Stimulated activated CD8-positive, alpha-beta memory T cell treated with anti-CD3 and anti-CD28 coated beads, Interleukin-12 subunit alpha, Interleukin-12 subunit beta, amount 100 ng/mL, for 24 hours (primary cell): ENCODE measurements around the gene CCNJL.

ENCODE experiments used
- DNase-seq: peaks from one replicate; pipeline ENCODE4 v3.0.0-alpha.2; 2020; ENCODE audit errors: extremely low read depth

CCNJL gene

GRCh38 chr5:160221082-160221481 is 91.3 kb downstream of the CCNJL start:
- no peak for DNase-seq

DNA sequence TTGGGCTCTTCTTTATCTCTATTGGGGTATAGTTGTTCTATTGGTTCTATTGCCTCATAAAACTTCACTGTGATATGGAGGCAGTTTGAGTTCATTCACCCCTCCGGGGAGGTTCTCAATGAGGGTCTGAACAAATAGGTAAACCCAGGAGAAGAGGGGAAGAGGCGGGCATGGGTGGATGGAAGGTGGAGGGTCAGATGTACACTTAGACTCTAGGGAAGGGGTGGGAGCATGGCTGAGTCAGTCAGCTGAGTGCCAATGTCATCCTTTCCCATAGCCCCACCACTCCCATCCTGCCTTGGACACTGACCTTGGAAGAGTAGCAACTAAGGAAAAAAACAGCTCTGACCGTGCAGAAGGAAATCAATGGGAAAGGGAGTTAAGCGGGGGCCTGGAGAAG is 93.0 kb downstream of the CCNJL start:
- no peak for DNase-seq

GRCh38 chr5:160213537-160213936 is 98.8 kb downstream of the CCNJL start:
- no peak for DNase-seq

GRCh38 chr5:160211352-160211751 is 101.0 kb downstream of the CCNJL start:
- DNase-seq, result no peak

DNA sequence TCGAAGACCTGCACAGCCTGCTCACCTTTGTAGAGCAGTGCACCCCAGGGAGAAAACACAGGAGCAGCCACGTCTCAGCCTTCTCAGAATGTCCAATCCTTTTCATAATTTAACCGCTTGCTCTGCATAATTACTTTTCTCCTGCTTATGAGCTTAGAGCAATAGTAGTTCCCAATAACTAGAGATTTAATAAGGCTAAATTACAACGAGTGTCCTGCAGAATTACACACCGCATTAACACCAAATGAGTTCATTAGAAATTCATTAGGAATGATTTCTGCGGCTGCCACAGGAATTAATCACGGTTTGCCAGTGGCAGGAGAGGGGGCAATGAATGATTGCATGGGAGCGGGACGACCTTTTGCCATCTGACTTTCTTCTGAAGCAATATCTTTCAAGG is 101.8 kb downstream of the CCNJL start:
- DNase-seq, result no peak

- DNase-seq, result no peak
Measured at GRCh38 chr5:160209917-160210316, 102.4 kb downstream of the CCNJL start.

DNA sequence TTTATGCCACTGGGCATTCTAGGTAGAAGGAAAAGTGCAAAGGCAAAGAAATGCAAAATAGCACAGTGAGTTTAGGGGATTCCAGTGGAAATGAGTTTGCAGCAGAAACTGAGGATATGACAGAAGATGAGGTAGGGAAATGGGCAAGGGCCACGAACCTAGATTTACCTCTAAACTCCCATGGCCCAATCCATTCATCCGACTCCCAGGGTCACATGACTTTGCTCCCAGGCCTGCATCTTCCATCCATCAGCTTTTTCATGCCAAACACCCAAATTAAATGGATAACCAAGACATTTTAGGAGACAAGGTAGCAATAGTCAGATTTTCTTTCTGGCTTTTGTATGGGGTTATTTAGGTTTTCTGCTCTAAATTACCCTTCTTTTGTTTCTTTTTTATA is 105.3 kb downstream of the CCNJL start:
- DNase-seq, result no peak
